Breast epithelium (tissue), 4 donors: ENCODE data around the gene HIP1R. TPM values are rescaled to one million over a fixed set of nuclear protein-coding genes. Genes with fewer than 3 reads are reported as not detected.

Experiments used
- DNase-seq, 2 donors: peaks; one replicate each; pipeline ENCODE4 v3.0.0-alpha.2; 2019; ENCODE audit warnings: low spot score in 2 of 2
- H3K27ac ChIP-seq, 2 donors: fragments of 200-600 bp; sonication (generic) in 1 of 2; one replicate each; pipeline ENCODE4 v1.5.1; 2016 to 2019; ENCODE audit warnings: mild to moderate bottlenecking in 1 of 2
- H3K27me3 ChIP-seq, 2 donors: fragments of 200-600 bp; sonication (generic) in 1 of 2; one replicate each; pipeline versions ENCODE4 v1.5.1 to v1.6.0; 2017 to 2019; ENCODE audit warnings: control low read depth in 1 of 2, mild to moderate bottlenecking in 1 of 2
- H3K36me3 ChIP-seq: fragments of 200-600 bp; one replicate; pipeline ENCODE4 v1.5.1; 2019
- H3K4me1 ChIP-seq, 2 donors: fragments of 200-600 bp; sonication (generic); one replicate each; pipeline ENCODE4 v1.5.1; 2016 to 2019; ENCODE audit warnings: control low read depth in 1 of 2
- H3K4me3 ChIP-seq, 3 donors: fragments of 200-600 bp; sonication (generic); 1 replicate in 2 of 3; 2 replicates in 1 of 3; pipeline ENCODE4 v1.5.1; 2016 to 2019; ENCODE audit warnings: mild to moderate bottlenecking in 3 of 3, moderate library complexity in 2 of 3
- H3K9me3 ChIP-seq, 2 donors: fragments of 200-600 bp; sonication (generic) in 1 of 2; one replicate each; pipeline ENCODE4 v1.5.1; 2016 to 2019; ENCODE audit warnings: control low read depth in 1 of 2
- POLR2A ChIP-seq: fragments of 450-650 bp; IDR thresholded peaks from one replicate; pipeline ENCODE4 v1.6.1; 2016; ENCODE audit warnings: antibody characterized with exemption, mild to moderate bottlenecking, moderate library complexity
- POLR2AphosphoS5 ChIP-seq, 3 donors: sonication (generic); formaldehyde crosslinking; IDR thresholded peaks; one replicate each; pipeline ENCODE4 v1.6.1; 2017; ENCODE audit warnings: antibody characterized with exemption in 3 of 3
- intact Hi-C: fragments of 100-400 bp; cut with DNase I; formaldehyde crosslinking; loops from one replicate; pipeline ENCODE4 v1.15.1; 2023; ENCODE audit warnings: low total_unique reads
- total RNA-seq, 3 donors: library from RNA; depleted of rRNA; stranded (reverse); fragments of >200 nt; gene quantifications; one replicate each; pipeline ENCODE4 v1.1.0, GENCODE V29; 2016
- TF ChIP-seq, protein P1 (sequence below), 3 donors: fragments of 450-650 bp; IDR thresholded peaks; one replicate each; pipeline ENCODE4 v1.5.1; 2016 to 2017; ENCODE audit warnings: antibody characterized with exemption in 3 of 3, mild to moderate bottlenecking in 3 of 3, moderate library complexity in 3 of 3

HIP1R gene
- total RNA-seq, 3 donors from 2014 or later = 17.8 to 83.3 (median 49.5) TPM

DNA sequence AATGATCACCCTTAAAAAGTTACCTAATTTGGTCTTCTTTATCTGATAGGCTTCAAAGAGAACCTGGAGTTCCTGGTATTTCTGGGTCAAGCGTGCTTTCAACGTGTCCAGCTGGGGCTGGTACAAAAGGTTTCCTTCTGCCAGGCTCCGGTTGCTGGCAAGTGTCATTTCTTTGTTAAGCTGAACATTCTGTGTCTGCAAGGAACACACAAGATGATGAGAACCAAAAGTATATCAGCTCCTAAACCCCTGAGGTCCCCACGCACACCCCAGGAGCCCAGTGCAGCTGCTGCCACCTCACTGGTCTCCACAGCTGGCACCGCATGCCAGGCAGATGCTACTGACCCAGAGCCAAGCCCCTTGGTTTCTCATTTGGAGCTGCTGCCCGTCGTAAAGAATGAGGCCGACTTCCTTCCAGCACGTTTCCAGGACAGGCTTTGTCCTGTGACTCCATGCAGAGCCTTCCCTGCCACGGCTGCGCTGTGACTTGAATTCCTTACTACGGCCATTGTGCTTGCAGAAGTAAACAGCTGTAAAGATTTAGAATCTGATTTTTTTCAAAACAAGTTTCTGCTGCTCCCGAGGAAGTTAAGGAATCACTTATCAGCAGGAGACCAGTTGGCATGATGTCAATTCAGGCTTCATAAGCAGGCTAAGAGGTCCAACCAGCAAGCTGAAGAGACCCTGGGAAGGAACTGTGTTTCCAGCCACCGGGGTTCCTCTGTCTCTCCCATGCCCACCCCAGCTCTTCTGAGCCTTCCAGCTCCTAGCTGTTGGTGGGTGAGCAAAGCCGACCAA lies 35.8 kb downstream of the HIP1R start:
- Histone ChIP-seq H3K27me3 (no peaks in the 10 kb centered on the region), H3K36me3 (no peaks in the 10 kb centered on the region), H3K4me3 (peak overlapping the region; percentile 33 to 59 (median 33)), H3K4me1 (peaks cover 8 to 21% of the 10 kb centered on the region in 2 donors), H3K9me3 (no peaks in the 10 kb centered on the region), H3K27ac (peak overlapping the region; percentile 93 to 95)
- DNase-seq = peak; percentile 63 to 81
- intact Hi-C loops = no loop called here
- TF ChIP-seq, protein P1, sequence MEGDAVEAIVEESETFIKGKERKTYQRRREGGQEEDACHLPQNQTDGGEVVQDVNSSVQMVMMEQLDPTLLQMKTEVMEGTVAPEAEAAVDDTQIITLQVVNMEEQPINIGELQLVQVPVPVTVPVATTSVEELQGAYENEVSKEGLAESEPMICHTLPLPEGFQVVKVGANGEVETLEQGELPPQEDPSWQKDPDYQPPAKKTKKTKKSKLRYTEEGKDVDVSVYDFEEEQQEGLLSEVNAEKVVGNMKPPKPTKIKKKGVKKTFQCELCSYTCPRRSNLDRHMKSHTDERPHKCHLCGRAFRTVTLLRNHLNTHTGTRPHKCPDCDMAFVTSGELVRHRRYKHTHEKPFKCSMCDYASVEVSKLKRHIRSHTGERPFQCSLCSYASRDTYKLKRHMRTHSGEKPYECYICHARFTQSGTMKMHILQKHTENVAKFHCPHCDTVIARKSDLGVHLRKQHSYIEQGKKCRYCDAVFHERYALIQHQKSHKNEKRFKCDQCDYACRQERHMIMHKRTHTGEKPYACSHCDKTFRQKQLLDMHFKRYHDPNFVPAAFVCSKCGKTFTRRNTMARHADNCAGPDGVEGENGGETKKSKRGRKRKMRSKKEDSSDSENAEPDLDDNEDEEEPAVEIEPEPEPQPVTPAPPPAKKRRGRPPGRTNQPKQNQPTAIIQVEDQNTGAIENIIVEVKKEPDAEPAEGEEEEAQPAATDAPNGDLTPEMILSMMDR (IDR thresholded peaks at IDR 0.05) = no peak
- TF ChIP-seq POLR2AphosphoS5 (IDR thresholded peaks at IDR 0.05) = peak; percentile 35 to 45 (median 44)

GRCh38 chr12:122871851-122872780 lies 36.9 kb downstream of the HIP1R start:
- H3K4me1 ChIP-seq = peaks cover 8 to 27% of the 10 kb centered on the region in 2 donors

GRCh38 chr12:122872815-122873361 lies 37.6 kb downstream of the HIP1R start:
- intact Hi-C loops = no loop called here
- Histone ChIP-seq H3K9me3 (no peaks in the 10 kb centered on the region), H3K4me1 (peaks cover 8 to 27% of the 10 kb centered on the region in 2 donors), H3K27me3 (no peaks in the 10 kb centered on the region), H3K27ac (peak overlapping the region; percentile 93 to 95), H3K36me3 (no peaks in the 10 kb centered on the region), H3K4me3 (peak overlapping the region in 1 of 3 donors; percentile 24)
- TF ChIP-seq POLR2A = no peak
- no peak for DNase-seq

More at GRCh38 chr12:122871851-122872780, 36.9 kb downstream of the HIP1R start:
- TF ChIP-seq, protein P1 (IDR thresholded peaks at IDR 0.05) = no peak
- TF ChIP-seq POLR2AphosphoS5 (IDR thresholded peaks at IDR 0.05) = peak; percentile 32 to 81 (median 75)
- no peak for TF ChIP-seq POLR2A
- intact Hi-C loops = no loop called here
- Histone ChIP-seq H3K27ac (peak overlapping the region; percentile 93 to 95), H3K4me3 (peak overlapping the region; percentile 33 to 59 (median 33)), H3K27me3 (no peaks in the 10 kb centered on the region), H3K9me3 (no peaks in the 10 kb centered on the region), H3K36me3 (no peaks in the 10 kb centered on the region)
- DNase-seq = peak in 1 of 2 donors; percentile 80

DNA sequence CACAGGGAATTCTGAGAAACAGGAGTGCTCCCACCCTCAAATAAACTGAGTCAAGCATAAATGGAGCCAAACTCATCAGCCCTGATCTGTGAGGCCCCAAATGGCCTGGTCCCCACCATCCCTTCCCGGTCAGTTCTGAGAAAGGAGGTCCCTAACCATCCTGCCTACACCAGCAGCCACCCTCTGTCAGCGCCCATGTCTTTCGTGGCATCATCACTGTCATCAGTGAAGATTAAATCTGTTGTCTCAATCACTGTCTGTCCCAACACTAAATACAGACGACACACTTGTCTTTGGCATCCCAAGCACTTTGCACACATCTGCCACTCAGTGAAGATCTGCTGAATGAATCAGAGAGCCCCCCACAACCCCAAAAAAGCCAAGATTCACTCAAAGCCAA lies 38.3 kb downstream of the HIP1R start:
- Histone ChIP-seq H3K36me3 (no peaks in the 10 kb centered on the region), H3K27me3 (no peaks in the 10 kb centered on the region), H3K27ac (peak overlapping the region; percentile 93 to 95), H3K4me3 (no peak overlapping the region), H3K4me1 (peaks cover 8 to 27% of the 10 kb centered on the region in 2 donors), H3K9me3 (no peaks in the 10 kb centered on the region)
- DNase-seq = no peak
- intact Hi-C loops = no loop called here
- no peak for TF ChIP-seq POLR2A

DNA sequence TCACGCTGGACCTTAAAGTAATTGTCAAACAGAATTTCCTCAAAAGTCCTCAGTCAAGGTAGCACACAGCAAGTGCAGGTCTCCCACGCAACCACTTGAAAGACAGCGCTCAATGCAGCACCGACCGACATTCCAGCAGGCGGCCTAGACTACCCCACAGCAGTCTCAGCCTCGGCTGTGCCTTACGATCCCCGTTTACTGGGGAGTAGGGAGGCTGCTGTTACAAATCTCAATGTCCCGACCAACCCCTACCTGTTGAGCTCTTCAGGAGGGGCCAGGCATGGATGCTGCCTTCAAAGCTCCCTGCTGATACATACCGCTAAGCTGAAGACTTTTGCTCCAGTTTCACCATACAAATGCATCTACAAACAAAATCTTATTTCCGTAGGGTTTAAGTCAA lies 38.8 kb downstream of the HIP1R start:
- H3K4me3 ChIP-seq = no peak overlapping the region
- peaks cover 8 to 27% of the 10 kb centered on the region in 2 donors for H3K4me1 ChIP-seq
- H3K36me3 ChIP-seq = no peaks in the 10 kb centered on the region
- no peak for TF ChIP-seq POLR2AphosphoS5 (IDR thresholded peaks at IDR 0.05)
- TF ChIP-seq POLR2A = no peak
- TF ChIP-seq, protein P1 (IDR thresholded peaks at IDR 0.05) = no peak
- H3K9me3 ChIP-seq = no peaks in the 10 kb centered on the region
- intact Hi-C loops = no loop called here
- H3K27ac ChIP-seq = peak overlapping the region; percentile 93 to 95
- DNase-seq = no peak
- no peaks in the 10 kb centered on the region for H3K27me3 ChIP-seq
